Measurements from ENCODE around the gene ABTB2. TPM values are rescaled to one million over a fixed set of nuclear protein-coding genes. Genes with fewer than 3 reads are reported as not detected.

The ABTB2 gene
- total RNA-seq, 4 donors from 2014 or later, result 5.4 to 15.6 (median 12.8) TPM

- no peaks in the 10 kb centered on the region for H3K36me3 ChIP-seq
- DNase-seq (ENCODE audit: low spot score in 2 of 2), result peak; percentile 88 to 94
- peaks cover 14% of the 10 kb centered on the region for H3K4me1 ChIP-seq
- no peaks in the 10 kb centered on the region for H3K9me3 ChIP-seq
- peak in 1 of 3 donors; percentile 8 for TF ChIP-seq POLR2AphosphoS5 (IDR thresholded peaks at IDR 0.05)
- no peak for TF ChIP-seq POLR2A (IDR thresholded peaks at IDR 0.05)
- no peak for TF ChIP-seq EP300 (IDR thresholded peaks at IDR 0.05)
- peak; percentile 88 to 92 for TF ChIP-seq CTCF (IDR thresholded peaks at IDR 0.05)
- H3K27me3 ChIP-seq, result peaks cover 6% of the 10 kb centered on the region
- H3K27ac ChIP-seq, result no peak overlapping the region
- 23% methylated on average over 23 of the region's 33 CpGs for WGBS
- peak overlapping the region; percentile 40 for H3K4me3 ChIP-seq
Measured at GRCh38 chr11:34174412-34175041, 183.3 kb downstream of the ABTB2 start.

GRCh38 chr11:34173050-34173449 is 184.8 kb downstream of the ABTB2 start:
- no peak overlapping the region for H3K4me3 ChIP-seq
- TF ChIP-seq EP300 (IDR thresholded peaks at IDR 0.05) (no peak), POLR2AphosphoS5 (IDR thresholded peaks at IDR 0.05) (no peak), CTCF (IDR thresholded peaks at IDR 0.05) (no peak), POLR2A (IDR thresholded peaks at IDR 0.05) (no peak)

GRCh38 chr11:34169686-34170085 is 188.1 kb downstream of the ABTB2 start:
- 64% methylated on average over 8 of the region's 8 CpGs for WGBS
- H3K9me3 ChIP-seq, result no peaks in the 10 kb centered on the region
- H3K4me3 ChIP-seq, result no peak overlapping the region
- DNase-seq (ENCODE audit: low spot score in 2 of 2), result no peak
- no peaks in the 10 kb centered on the region for H3K36me3 ChIP-seq
- peaks cover 22% of the 10 kb centered on the region for H3K4me1 ChIP-seq
- no peak overlapping the region for H3K27ac ChIP-seq
- TF ChIP-seq POLR2AphosphoS5 (IDR thresholded peaks at IDR 0.05) (no peak), EP300 (IDR thresholded peaks at IDR 0.05) (no peak), POLR2A (IDR thresholded peaks at IDR 0.05) (no peak), CTCF (IDR thresholded peaks at IDR 0.05) (no peak)
- H3K27me3 ChIP-seq, result peaks cover 6% of the 10 kb centered on the region

More at GRCh38 chr11:34173050-34173449, 184.8 kb downstream of the ABTB2 start:
- WGBS, result 80% methylated on average over 1 of the region's 16 CpGs
- Histone ChIP-seq H3K4me1 (peaks cover 14% of the 10 kb centered on the region), H3K9me3 (no peaks in the 10 kb centered on the region), H3K36me3 (no peaks in the 10 kb centered on the region), H3K27ac (no peak overlapping the region), H3K27me3 (peaks cover 6% of the 10 kb centered on the region)
- no peak for DNase-seq (ENCODE audit: low spot score in 2 of 2)

GRCh38 chr11:34168642-34169420 is 189.0 kb downstream of the ABTB2 start:
- TF ChIP-seq POLR2AphosphoS5 (IDR thresholded peaks at IDR 0.05) (no peak), CTCF (IDR thresholded peaks at IDR 0.05) (no peak), EP300 (IDR thresholded peaks at IDR 0.05) (no peak), POLR2A (IDR thresholded peaks at IDR 0.05) (no peak)
- WGBS, result 79% methylated on average over 18 of the region's 18 CpGs
- no peak for DNase-seq (ENCODE audit: low spot score in 2 of 2)
- peaks cover 14% of the 10 kb centered on the region for H3K4me1 ChIP-seq
- no peaks in the 10 kb centered on the region for H3K36me3 ChIP-seq
- no peaks in the 10 kb centered on the region for H3K9me3 ChIP-seq
- H3K27ac ChIP-seq, result no peak overlapping the region
- H3K27me3 ChIP-seq, result peaks cover 6% of the 10 kb centered on the region
- H3K4me3 ChIP-seq, result no peak overlapping the region

- Histone ChIP-seq H3K27ac (no peak overlapping the region), H3K36me3 (no peaks in the 10 kb centered on the region), H3K4me1 (peaks cover 12% of the 10 kb centered on the region), H3K27me3 (peaks cover 2% of the 10 kb centered on the region), H3K4me3 (no peak overlapping the region), H3K9me3 (no peaks in the 10 kb centered on the region)
- TF ChIP-seq POLR2A (IDR thresholded peaks at IDR 0.05) (no peak), POLR2AphosphoS5 (IDR thresholded peaks at IDR 0.05) (no peak), CTCF (IDR thresholded peaks at IDR 0.05) (no peak), EP300 (IDR thresholded peaks at IDR 0.05) (no peak)
- 91% methylated on average over 6 of the region's 9 CpGs for WGBS
- no peak for DNase-seq (ENCODE audit: low spot score in 2 of 2)
Measured at GRCh38 chr11:34167961-34168360, 189.8 kb downstream of the ABTB2 start.
